HUES48 (cell line): ENCODE results near the gene C12orf56.
"Not testable (repeated sequence)": the region's sequence is repeated elsewhere in the genome, so short reads cannot be mapped to it uniquely, and the experiment has no call there.

ENCODE experiments used
- H3K27ac ChIP-seq: one replicate; pipeline ENCODE4 v1.7.0; 2013; ENCODE audit warnings: low read depth, low read length, inconsistent platforms
- H3K27me3 ChIP-seq: 2 replicates; pipeline ENCODE4 v1.6.1; 2013; ENCODE audit warnings: mild to moderate bottlenecking, low read length; ENCODE audit not compliant: control insufficient read depth, insufficient read depth
- H3K36me3 ChIP-seq: 2 replicates; pipeline ENCODE4 v1.6.1; 2013; ENCODE audit warnings: low read length; ENCODE audit not compliant: control insufficient read depth, insufficient read depth
- H3K4me1 ChIP-seq: 2 replicates; pipeline ENCODE4 v1.6.1; 2013; ENCODE audit warnings: mild to moderate bottlenecking, low read length; ENCODE audit not compliant: control insufficient read depth, insufficient read depth
- H3K4me3 ChIP-seq: 2 replicates; pipeline ENCODE4 v1.5.1; 2013; ENCODE audit warnings: mild to moderate bottlenecking, low read depth, low read length
- H3K9ac ChIP-seq: 2 replicates; pipeline ENCODE4 v1.6.1; 2013; ENCODE audit warnings: mild to moderate bottlenecking, low read depth, low read length, moderate library complexity
- H3K9me3 ChIP-seq: 2 replicates; pipeline ENCODE4 v1.6.1; 2013; ENCODE audit warnings: low read length; ENCODE audit not compliant: control insufficient read depth, insufficient read depth

The C12orf56 gene

GRCh38 chr12:64385468-64385867, 5.1 kb downstream of the C12orf56 start:
- Histone ChIP-seq H3K4me1 (no peaks in the 10 kb centered on the region), H3K36me3 (no peaks in the 10 kb centered on the region), H3K27me3 (peaks cover 7% of the 10 kb centered on the region; the same call in 1 of the 2 replicates), H3K27ac (no peak overlapping the region), H3K9me3 (no peaks in the 10 kb centered on the region), H3K4me3 (no peak overlapping the region), H3K9ac (no peak overlapping the region)

GRCh38 chr12:64385019-64385418, 5.5 kb downstream of the C12orf56 start:
- no peaks in the 10 kb centered on the region for H3K4me1 ChIP-seq
- no peaks in the 10 kb centered on the region for H3K9me3 ChIP-seq
- no peaks in the 10 kb centered on the region for H3K36me3 ChIP-seq
- no peak overlapping the region for H3K27ac ChIP-seq
- no peak overlapping the region for H3K9ac ChIP-seq
- peaks cover 2% of the 10 kb centered on the region; the same call in 1 of the 2 replicates for H3K27me3 ChIP-seq
- H3K4me3 ChIP-seq = no peak overlapping the region

- no peak overlapping the region for H3K27ac ChIP-seq
- H3K9me3 ChIP-seq = no peaks in the 10 kb centered on the region
Observed at GRCh38 chr12:64383675-64384074, 6.9 kb downstream of the C12orf56 start.

GRCh38 chr12:64362721-64363305, 27.7 kb downstream of the C12orf56 start:
- no peak overlapping the region for H3K27ac ChIP-seq
- H3K27me3 ChIP-seq = no peaks in the 10 kb centered on the region
- H3K36me3 ChIP-seq = no peaks in the 10 kb centered on the region
- no peak overlapping the region for H3K9ac ChIP-seq
- H3K4me3 ChIP-seq = no peak overlapping the region
- H3K9me3 ChIP-seq = no peaks in the 10 kb centered on the region
- peaks cover 8% of the 10 kb centered on the region for H3K4me1 ChIP-seq

More at GRCh38 chr12:64383675-64384074, 6.9 kb downstream of the C12orf56 start:
- Histone ChIP-seq H3K36me3 (no peaks in the 10 kb centered on the region), H3K4me1 (no peaks in the 10 kb centered on the region), H3K4me3 (no peak overlapping the region), H3K27me3 (no peaks in the 10 kb centered on the region), H3K9ac (no peak overlapping the region)

- H3K9me3 ChIP-seq, H3K4me1 ChIP-seq, H3K9ac ChIP-seq, H3K36me3 ChIP-seq, H3K27ac ChIP-seq, H3K4me3 ChIP-seq, H3K27me3 ChIP-seq: not testable (repeated sequence)
Observed at GRCh38 chr12:64361173-64361572, 29.4 kb downstream of the C12orf56 start.

- H3K4me1 ChIP-seq, H3K9me3 ChIP-seq, H3K4me3 ChIP-seq, H3K27ac ChIP-seq, H3K27me3 ChIP-seq, H3K9ac ChIP-seq, H3K36me3 ChIP-seq: not testable (repeated sequence)
Observed at GRCh38 chr12:64356209-64356608, 34.3 kb downstream of the C12orf56 start.

- H3K27me3 ChIP-seq = no peaks in the 10 kb centered on the region
- H3K36me3 ChIP-seq = no peaks in the 10 kb centered on the region
- peaks cover 15% of the 10 kb centered on the region for H3K9me3 ChIP-seq
- no peak overlapping the region for H3K4me3 ChIP-seq
- no peak overlapping the region for H3K9ac ChIP-seq
- no peaks in the 10 kb centered on the region for H3K4me1 ChIP-seq
- H3K27ac ChIP-seq = no peak overlapping the region
Observed at GRCh38 chr12:64352181-64352580, 38.4 kb downstream of the C12orf56 start.

- no peaks in the 10 kb centered on the region for H3K36me3 ChIP-seq
Observed at GRCh38 chr12:64351265-64351664, 39.3 kb downstream of the C12orf56 start.

GRCh38 chr12:64347630-64348029, 42.9 kb downstream of the C12orf56 start:
- Histone ChIP-seq H3K27me3 (no peaks in the 10 kb centered on the region), H3K9ac (no peak overlapping the region), H3K36me3 (no peaks in the 10 kb centered on the region), H3K4me3 (no peak overlapping the region), H3K27ac (no peak overlapping the region), H3K9me3 (peaks cover 11% of the 10 kb centered on the region; the same call in 1 of the 2 replicates), H3K4me1 (no peaks in the 10 kb centered on the region)

More at GRCh38 chr12:64351265-64351664, 39.3 kb downstream of the C12orf56 start:
- no peak overlapping the region for H3K4me3 ChIP-seq
- H3K9me3 ChIP-seq = peaks cover 15% of the 10 kb centered on the region
- H3K9ac ChIP-seq = no peak overlapping the region
- no peak overlapping the region for H3K27ac ChIP-seq
- H3K27me3 ChIP-seq = no peaks in the 10 kb centered on the region
- H3K4me1 ChIP-seq = no peaks in the 10 kb centered on the region

- H3K9me3 ChIP-seq, H3K9ac ChIP-seq, H3K36me3 ChIP-seq, H3K27me3 ChIP-seq, H3K4me1 ChIP-seq, H3K4me3 ChIP-seq, H3K27ac ChIP-seq: not testable (repeated sequence)
Observed at GRCh38 chr12:64344631-64345030, 45.9 kb downstream of the C12orf56 start.

- not testable (repeated sequence) for H3K36me3 ChIP-seq, H3K9ac ChIP-seq, H3K4me3 ChIP-seq, H3K9me3 ChIP-seq, H3K4me1 ChIP-seq, H3K27ac ChIP-seq, H3K27me3 ChIP-seq
Observed at GRCh38 chr12:64340546-64340945, 50.0 kb downstream of the C12orf56 start.
